Fibroblast of the conjunctiva (primary cell): ENCODE data around the gene TRPM6.

Experiments
- DNase-seq: peaks from one replicate; pipeline ENCODE4 v3.0.0-alpha.2; 2010; ENCODE audit warnings: low read depth

TRPM6 gene

DNA sequence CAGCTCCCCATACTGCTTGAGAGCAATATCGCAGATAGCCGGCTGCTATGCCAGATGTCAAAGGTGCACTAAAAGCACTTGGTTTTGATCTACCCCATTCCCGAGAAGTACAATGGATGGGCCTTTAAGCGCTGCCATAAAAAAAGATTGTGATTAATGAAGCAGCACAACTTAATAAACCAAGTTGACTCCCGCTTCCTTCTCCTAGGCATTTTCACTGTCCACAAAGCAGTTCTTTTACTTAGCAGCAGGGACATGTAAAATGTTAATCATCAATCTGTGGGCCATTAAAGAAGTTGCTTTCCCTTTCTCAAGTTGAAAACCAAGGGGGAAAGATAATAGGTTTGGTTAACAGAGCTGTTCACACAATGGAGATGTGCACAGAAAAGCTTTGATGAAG is 176.4 kb downstream of the TRPM6 start:
- no peak for DNase-seq

- DNase-seq, result no peak
Measured at GRCh38 chr9:74697535-74697934, 190.2 kb downstream of the TRPM6 start.

- no peak for DNase-seq
Measured at GRCh38 chr9:74696520-74696919, 191.2 kb downstream of the TRPM6 start.

GRCh38 chr9:74691058-74691457 is 196.7 kb downstream of the TRPM6 start:
- DNase-seq, result no peak

DNA sequence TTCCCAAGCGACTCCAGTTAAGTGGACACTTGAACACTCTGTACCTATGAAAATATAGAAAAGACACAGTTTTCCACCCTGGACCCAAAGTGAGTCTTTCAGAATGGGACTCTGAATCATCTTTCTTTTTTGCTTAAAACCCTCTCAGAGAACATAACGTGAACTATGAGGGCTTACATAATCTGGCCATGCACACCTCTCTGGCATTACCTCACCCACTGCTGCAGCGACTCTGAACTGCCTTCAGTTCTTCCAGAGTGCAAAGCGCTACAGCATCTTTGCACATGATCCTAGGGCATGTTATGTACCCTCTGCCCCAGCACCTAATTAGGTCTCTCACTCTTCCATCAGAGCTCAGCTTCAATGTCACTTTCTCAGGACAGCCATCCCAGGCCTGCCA is 204.4 kb downstream of the TRPM6 start:
- DNase-seq, result no peak

DNA sequence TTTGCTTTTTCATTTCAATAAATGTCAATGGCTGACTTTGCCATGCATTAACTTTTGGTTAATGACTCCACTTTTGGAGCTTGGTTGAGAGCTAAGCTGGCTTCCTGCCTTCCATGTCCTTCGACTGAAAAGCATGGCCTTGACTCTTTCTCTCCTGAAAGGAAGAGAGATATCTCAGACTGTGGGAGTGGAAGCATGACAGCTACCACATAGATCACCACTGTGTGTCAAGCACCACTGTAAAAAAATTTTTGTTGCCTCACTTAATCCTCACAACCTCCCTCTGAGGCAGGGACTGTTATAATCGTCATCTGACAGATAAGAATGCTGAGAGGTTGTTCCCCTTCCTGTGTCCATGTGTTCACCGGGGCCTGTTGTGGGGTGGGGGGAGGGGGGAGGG is 205.8 kb downstream of the TRPM6 start:
- DNase-seq, result no peak

DNA sequence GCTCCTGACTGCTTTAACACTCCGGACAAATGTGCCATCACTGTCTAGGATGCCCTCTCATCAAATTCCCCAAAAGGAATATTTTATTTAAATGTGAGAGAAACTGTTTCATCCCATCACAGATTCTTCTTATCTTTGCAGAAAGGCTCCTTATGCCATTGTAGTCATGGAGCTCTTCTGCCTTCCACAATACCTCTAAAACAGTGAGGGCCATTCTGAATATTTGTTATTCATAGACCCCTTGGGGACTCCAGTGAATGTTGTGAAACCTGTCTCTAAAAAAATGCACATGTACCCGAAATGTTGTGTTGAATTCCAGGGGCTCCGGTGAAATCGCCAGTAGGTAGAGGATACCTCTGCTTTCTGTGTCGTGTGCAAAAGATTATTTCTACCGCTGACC is 213.6 kb downstream of the TRPM6 start:
- DNase-seq, result no peak
